Sigmoid colon (tissue), 7 donors: ENCODE results near the gene NKX2-3. TPM values are rescaled to one million over a fixed set of nuclear protein-coding genes. Genes with fewer than 3 reads are reported as not detected.

Source experiments
- DNase-seq: peaks from one replicate; pipeline ENCODE4 v3.0.0-alpha.2; 2019
- H3K27ac ChIP-seq, 4 donors: fragments of 200-600 bp; sonication (generic); one replicate each; pipeline ENCODE4 v1.5.1; 2016 to 2019; ENCODE audit warnings: mild to moderate bottlenecking in 1 of 4
- H3K27me3 ChIP-seq, 3 donors: fragments of 200-600 bp; sonication (generic); one replicate each; pipeline ENCODE4 v1.5.1; 2019; ENCODE audit warnings: mild to moderate bottlenecking in 1 of 3
- H3K36me3 ChIP-seq, 4 donors: fragments of 200-600 bp; sonication (generic); one replicate each; pipeline ENCODE4 v1.5.1; 2016 to 2019
- H3K4me1 ChIP-seq, 4 donors: fragments of 200-600 bp; sonication (generic); one replicate each; pipeline ENCODE4 v1.5.1; 2017 to 2019
- H3K4me3 ChIP-seq, 4 donors: fragments of 200-600 bp; sonication (generic); one replicate each; pipeline ENCODE4 v1.5.1; 2017 to 2019; ENCODE audit warnings: mild to moderate bottlenecking in 2 of 4, moderate library complexity in 1 of 4
- H3K9me3 ChIP-seq, 4 donors: fragments of 200-600 bp in 3 of 4; sonication (generic) in 3 of 4; one replicate each; pipeline versions ENCODE4 v1.5.1 to v1.6.1; 2013 to 2019
- EP300 ChIP-seq, 4 donors: sonication (generic); formaldehyde crosslinking; IDR thresholded peaks; one replicate each; pipeline ENCODE4 v1.6.1; 2017; ENCODE audit warnings: antibody characterized with exemption in 4 of 4
- POLR2A ChIP-seq, 2 donors: fragments of 450-650 bp; IDR thresholded peaks; one replicate each; pipeline ENCODE4 v1.6.1; 2016; ENCODE audit warnings: antibody characterized with exemption in 2 of 2, mild to moderate bottlenecking in 2 of 2, moderate library complexity in 2 of 2
- POLR2AphosphoS5 ChIP-seq, 4 donors: sonication (generic); formaldehyde crosslinking; IDR thresholded peaks; one replicate each; pipeline ENCODE4 v1.6.1; 2017; ENCODE audit warnings: antibody characterized with exemption in 4 of 4
- WGBS, 2 donors: extraction: QIAGEN DNeasy Blood & Tissue Kit; methylation state at CpG; one replicate each; pipeline ENCODE4 v1.1.7; 2013; 5-methylcytosine and 5-hydroxymethylcytosine counted together
- intact Hi-C: fragments of 100-400 bp; cut with DNase I; formaldehyde crosslinking; loops from one replicate; pipeline ENCODE4 v1.15.1; 2023
- polyA plus RNA-seq, 3 donors: library from polyadenylated mRNA; stranded (reverse); fragments of 200-250 nt; gene quantifications; one replicate each; pipeline ENCODE4 v1.2.3, GENCODE V29; 2013
- total RNA-seq, 4 donors: library from RNA; depleted of rRNA; stranded (reverse); fragments of >200 nt; gene quantifications; one replicate each; pipeline ENCODE4 v1.1.0, GENCODE V29; 2016
- TF ChIP-seq, protein P1 (sequence below), 4 experiments: fragments of 450-650 bp in 3 of 4; fragments of 200-600 bp in 1 of 4; IDR thresholded peaks; one replicate each; pipeline ENCODE4 v1.5.1; 2016 to 2019; ENCODE audit warnings: antibody characterized with exemption in 4 of 4, mild to moderate bottlenecking in 3 of 4, moderate library complexity in 2 of 4
- donor health status: healthy with polysubstance abuse.
- donor health status: Bipolar disorder and iron deficiency.
- donor health status: healthy.

Gene NKX2-3
- total RNA-seq (10 to 100 TPM; 32.4 to 49.9 (median 34.1) TPM), polyA plus RNA-seq (1 to 10 TPM; 5.8 to 8.9 (median 7.2) TPM)

- intact Hi-C loops = loop anchor here (2.0 kb wide), 1 partner anchor 88 kb away; the partner anchor contains the start of gene SLC25A28
- Histone ChIP-seq H3K27me3 (peaks cover 0 to 10% (median 0%) of the 10 kb centered on the region in 3 donors), H3K4me1 (peaks cover 3 to 36% (median 7%) of the 10 kb centered on the region in 4 donors), H3K27ac (peak within 1 kb of the TSS in 3 of 4 donors; percentile 94 to 95 (median 94)), H3K4me3 (peak within 1 kb of the TSS; percentile 70 to 80 (median 78)), H3K9me3 (no peaks in the 10 kb centered on the region), H3K36me3 (peaks cover 0 to 4% (median 0%) of the 10 kb centered on the region in 4 donors)
- peak; percentile 100 for DNase-seq
- peak; percentile 97 to 98 (median 98) for TF ChIP-seq POLR2AphosphoS5 (IDR thresholded peaks at IDR 0.05)
- peak; percentile 89 to 93 for TF ChIP-seq POLR2A (IDR thresholded peaks at IDR 0.05)
- TF ChIP-seq, protein P1, sequence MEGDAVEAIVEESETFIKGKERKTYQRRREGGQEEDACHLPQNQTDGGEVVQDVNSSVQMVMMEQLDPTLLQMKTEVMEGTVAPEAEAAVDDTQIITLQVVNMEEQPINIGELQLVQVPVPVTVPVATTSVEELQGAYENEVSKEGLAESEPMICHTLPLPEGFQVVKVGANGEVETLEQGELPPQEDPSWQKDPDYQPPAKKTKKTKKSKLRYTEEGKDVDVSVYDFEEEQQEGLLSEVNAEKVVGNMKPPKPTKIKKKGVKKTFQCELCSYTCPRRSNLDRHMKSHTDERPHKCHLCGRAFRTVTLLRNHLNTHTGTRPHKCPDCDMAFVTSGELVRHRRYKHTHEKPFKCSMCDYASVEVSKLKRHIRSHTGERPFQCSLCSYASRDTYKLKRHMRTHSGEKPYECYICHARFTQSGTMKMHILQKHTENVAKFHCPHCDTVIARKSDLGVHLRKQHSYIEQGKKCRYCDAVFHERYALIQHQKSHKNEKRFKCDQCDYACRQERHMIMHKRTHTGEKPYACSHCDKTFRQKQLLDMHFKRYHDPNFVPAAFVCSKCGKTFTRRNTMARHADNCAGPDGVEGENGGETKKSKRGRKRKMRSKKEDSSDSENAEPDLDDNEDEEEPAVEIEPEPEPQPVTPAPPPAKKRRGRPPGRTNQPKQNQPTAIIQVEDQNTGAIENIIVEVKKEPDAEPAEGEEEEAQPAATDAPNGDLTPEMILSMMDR (IDR thresholded peaks at IDR 0.05) = no peak
- peak in 1 of 4 donors; percentile 66 for TF ChIP-seq EP300 (IDR thresholded peaks at IDR 0.05)
- 2 to 4% methylated on average over 51 of the region's 51 CpGs for WGBS, 2 donors
Observed at GRCh38 chr10:99532687-99533495, at the start of gene NKX2-3. Gene NKX2-3, plus strand, starts transcription at chr10:99532942. Its CDS starts 190 bp downstream, at chr10:99533132.

GRCh38 chr10:99484626-99485581 lies 47.8 kb upstream of the NKX2-3 start:
- H3K27ac ChIP-seq = no peak overlapping the region
- H3K4me3 ChIP-seq = no peak overlapping the region
- H3K4me1 ChIP-seq = no peaks in the 10 kb centered on the region
- H3K36me3 ChIP-seq = no peaks in the 10 kb centered on the region
- WGBS, 2 donors = 55 to 74% methylated on average over 27 of the region's 27 CpGs
- intact Hi-C loops = no loop called here
- DNase-seq = no peak
- TF ChIP-seq, protein P1 (IDR thresholded peaks at IDR 0.05) = peak in 3 of 4 experiments; percentile 21 to 38 (median 32)
- TF ChIP-seq EP300 (IDR thresholded peaks at IDR 0.05) = no peak
- no peaks in the 10 kb centered on the region for H3K27me3 ChIP-seq
- H3K9me3 ChIP-seq = no peaks in the 10 kb centered on the region

DNA sequence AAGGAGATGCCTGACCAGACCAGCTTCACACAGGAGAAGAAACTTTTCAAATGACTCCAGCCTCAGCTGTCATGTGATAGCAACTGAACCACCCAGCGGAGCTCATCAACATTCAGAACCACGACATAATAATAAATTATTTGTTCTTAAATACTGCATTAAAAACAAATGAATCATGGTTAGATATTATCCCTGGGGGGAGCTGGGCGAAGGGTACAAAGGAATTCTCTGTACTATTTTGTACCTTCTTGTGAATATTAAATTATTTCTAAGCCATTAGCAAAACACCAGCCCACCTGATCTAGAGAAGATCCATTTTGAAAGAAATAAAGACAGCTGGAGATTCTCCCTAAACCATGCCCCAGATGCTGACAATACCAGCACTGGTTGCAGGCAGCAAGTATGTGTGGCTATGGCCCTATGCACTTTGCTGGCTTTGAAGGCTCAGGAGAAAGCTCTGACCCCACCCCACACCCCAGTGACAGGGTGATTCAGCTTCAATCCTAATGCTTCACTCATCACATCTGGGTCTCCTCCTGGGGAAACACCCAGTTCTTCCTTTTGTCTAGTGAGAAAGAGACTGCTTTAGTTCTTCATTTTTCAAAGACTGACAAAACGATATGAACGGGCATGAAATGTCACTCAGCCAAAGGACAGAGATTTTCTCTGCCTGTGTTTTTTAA lies 45.5 kb upstream of the NKX2-3 start:
- H3K9me3 ChIP-seq = no peaks in the 10 kb centered on the region
- no peaks in the 10 kb centered on the region for H3K36me3 ChIP-seq
- no peaks in the 10 kb centered on the region for H3K4me1 ChIP-seq
- no peak overlapping the region for H3K4me3 ChIP-seq
- TF ChIP-seq EP300 (IDR thresholded peaks at IDR 0.05) = no peak
- no peak for TF ChIP-seq POLR2A (IDR thresholded peaks at IDR 0.05)
- no peak for TF ChIP-seq POLR2AphosphoS5 (IDR thresholded peaks at IDR 0.05)
- TF ChIP-seq, protein P1 (IDR thresholded peaks at IDR 0.05) = no peak
- 80% methylated on average over 5 of the region's 5 CpGs for WGBS, 2 donors
- no peak overlapping the region for H3K27ac ChIP-seq
- no peak for DNase-seq
- intact Hi-C loops = no loop called here
- no peaks in the 10 kb centered on the region for H3K27me3 ChIP-seq

DNA sequence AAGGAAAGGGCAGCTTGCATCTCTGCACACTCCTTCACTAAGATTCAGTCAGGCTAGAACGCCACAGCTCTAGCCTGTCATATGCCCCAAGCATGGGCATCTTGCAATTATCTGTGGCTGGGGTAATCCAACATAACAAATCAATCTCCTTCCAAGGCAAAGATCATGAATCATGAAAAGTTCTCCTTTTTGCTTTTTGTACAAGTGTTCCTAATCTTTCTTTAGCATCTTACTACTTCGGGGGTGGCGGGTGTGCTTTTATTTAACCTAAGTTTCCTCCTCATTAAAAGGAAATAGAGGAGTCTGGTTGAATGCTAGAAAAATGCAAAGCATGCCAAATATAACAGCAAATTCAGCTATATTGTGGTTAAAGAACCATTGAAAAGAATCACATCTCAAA lies 43.5 kb upstream of the NKX2-3 start:
- no peaks in the 10 kb centered on the region for H3K36me3 ChIP-seq
- TF ChIP-seq EP300 (IDR thresholded peaks at IDR 0.05) (no peak), POLR2AphosphoS5 (IDR thresholded peaks at IDR 0.05) (no peak), POLR2A (IDR thresholded peaks at IDR 0.05) (no peak)
- TF ChIP-seq, protein P1 (IDR thresholded peaks at IDR 0.05) = no peak
- H3K4me3 ChIP-seq = no peak overlapping the region
- intact Hi-C loops = no loop called here
- H3K4me1 ChIP-seq = no peaks in the 10 kb centered on the region
- H3K27ac ChIP-seq = no peak overlapping the region
- H3K27me3 ChIP-seq = no peaks in the 10 kb centered on the region
- no peaks in the 10 kb centered on the region for H3K9me3 ChIP-seq
- DNase-seq = no peak
- 50 to 74% methylated on average over 3 of the region's 3 CpGs for WGBS, 2 donors
